Inflammatory macrophage treated with lipopolysaccharide for 4 hours (primary cell): ENCODE results near the gene KRTAP1-4.
"Not testable (repeated sequence)": the region's sequence is repeated elsewhere in the genome, so short reads cannot be mapped to it uniquely, and the experiment has no call there.

Experiments used
- DNase-seq: peaks from one replicate; pipeline ENCODE4 v3.0.0-alpha.2; 2020

KRTAP1-4 gene

DNA sequence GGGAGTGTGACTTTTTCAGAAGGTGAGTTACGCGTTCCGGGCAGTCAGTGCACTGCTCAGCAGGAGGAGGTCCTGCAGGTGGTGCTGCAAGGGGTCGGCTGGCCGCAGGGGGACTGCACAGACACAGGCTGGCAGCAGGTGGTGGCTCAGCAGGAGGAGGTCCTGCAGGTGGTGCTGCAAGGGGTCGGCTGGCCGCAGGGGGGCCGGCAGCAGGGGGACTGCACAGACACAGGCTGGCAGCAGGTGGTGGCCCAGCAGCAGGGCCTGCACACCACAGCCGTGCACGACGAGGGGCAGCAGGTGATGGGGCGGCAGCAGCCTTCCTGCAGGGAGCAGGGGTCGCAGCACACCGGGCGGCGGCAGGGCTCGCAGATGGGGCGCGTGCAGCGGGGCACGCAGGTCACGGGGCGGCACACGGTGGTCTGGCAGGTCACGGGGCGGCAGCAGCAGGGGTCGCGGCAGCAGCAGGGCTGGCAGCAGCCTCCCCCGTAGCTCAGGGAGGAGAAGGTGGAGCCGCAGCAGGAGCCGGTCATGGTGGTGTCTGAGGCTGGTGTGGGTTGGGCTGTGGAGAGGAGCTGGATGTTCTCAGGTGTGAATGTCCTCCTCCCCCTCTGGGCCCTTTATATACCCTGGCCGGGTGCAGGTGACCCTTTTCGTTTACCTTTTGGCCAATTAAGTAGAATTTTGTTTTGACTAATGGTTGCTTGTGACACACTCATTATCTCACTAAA is 16.9 kb upstream of the KRTAP1-4 start, which contains the start of gene KRTAP2-1:
Gene KRTAP2-1, minus strand, starts transcription at position 582 of the 731 bp plus-strand sequence. Its CDS starts 49 bp downstream, at position 533.
- DNase-seq = not testable (repeated sequence)

DNA sequence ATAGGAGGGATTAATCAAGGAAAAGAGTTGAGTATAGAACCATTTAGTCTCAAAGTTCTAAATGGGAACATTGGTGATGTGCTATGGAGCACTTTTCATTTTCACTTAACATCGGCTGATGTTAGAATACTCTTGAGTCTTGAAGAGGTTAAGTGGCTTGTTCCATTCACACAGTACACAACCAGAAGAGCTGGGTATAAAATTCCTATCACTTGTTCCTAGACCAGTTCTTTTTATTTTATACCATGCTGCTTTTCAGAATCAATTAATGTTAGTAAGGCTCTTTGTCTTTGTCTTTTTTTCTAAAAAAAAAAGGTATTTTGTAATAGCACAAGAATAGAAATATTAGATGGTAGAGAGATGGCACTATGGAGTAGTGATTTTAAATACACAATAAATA is 13.0 kb upstream of the KRTAP1-4 start:
- DNase-seq = no peak

DNA sequence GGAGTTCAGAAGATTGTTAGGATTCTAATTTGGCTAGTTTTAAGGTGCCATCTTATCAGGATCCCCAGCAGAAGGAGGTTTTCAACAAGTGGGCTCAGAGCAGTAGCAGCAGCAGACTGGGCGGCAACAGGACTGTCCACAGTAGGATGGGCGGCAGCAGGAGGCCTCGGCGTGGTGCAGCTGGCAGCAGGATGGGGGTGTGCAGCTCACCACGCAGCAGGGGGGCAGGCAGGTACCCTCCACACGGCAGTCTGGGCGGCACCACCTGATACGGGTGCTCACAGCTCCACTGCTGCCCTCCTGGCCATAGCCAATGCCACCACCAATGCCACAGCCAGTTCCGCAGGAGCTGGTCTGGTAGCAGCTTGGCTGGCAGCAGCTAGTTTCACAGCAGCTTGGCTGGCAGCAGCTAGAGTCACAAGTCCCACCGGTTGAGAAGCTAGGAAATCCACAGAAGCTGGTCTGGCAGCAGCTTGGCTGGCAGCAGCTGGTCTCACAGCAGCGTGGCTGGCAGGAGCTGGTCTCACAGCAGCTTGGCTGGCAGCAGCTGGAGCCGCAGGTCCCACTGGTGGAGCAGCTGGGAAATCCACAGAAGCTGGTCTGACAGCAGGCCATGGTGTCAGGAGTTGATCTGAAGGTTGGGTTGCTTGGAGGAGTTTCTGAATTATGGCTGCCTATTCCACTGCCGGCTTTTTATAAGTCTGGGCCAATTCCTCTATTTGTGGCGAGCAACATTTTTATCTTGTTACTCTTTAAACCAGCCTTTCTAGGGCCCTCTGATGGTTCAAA is 11.0 kb upstream of the KRTAP1-4 start, which contains the start of gene KRTAP1-1:
Gene KRTAP1-1, minus strand, starts transcription at position 668 of the 789 bp plus-strand sequence. Its CDS starts 53 bp downstream, at position 615.
- not testable (repeated sequence) for DNase-seq

DNA sequence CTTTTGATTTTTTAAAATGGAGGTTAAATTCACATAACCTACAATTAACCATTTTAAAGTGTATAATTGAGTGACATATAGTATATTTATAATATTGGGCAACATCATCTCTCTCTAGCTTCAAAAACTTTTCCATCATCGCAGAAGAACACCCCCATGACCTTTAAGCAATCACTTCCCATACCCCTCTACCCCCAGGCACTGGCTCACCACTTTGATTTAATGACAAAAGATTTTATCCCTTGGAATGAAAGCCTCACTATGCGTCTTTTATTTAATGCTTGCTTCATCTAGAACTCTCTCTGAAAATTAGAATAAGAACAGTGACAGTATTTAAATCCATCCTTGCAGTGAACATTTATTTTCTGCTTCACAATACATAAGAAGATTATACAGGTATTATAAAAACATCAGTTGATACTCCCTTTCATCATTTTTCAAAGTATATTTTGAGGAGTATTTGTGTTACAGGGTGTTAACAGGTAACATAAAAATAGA is 7.9 kb upstream of the KRTAP1-4 start:
- DNase-seq = no peak

DNA sequence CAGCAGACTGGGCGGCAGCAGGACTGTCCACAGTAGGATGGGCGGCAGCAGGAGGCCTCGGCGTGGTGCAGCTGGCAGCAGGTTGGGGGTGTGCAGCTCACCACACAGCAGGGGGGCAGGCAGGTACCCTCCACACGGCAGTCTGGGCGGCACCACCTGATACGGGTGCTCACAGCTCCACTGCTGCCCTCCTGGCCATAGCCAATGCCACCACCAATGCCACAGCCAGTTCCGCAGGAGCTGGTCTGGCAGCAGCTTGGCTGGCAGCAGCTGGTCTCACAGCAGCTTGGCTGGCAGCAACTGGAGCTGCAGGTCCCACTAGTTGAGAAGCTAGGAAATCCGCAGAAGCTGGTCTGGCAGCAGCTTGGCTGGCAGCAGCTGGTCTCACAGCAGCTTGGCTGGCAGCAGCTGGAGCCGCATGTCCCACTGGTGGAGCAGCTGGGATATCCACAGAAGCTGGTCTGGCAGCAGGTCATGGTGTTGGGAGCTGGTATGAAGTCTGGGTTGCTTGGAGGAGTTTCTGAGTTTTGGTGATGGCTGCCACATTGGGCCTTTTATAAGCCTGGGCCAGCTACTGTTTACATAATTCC is 4.4 kb upstream of the KRTAP1-4 start, which contains the start of gene KRTAP1-3:
Gene KRTAP1-3, minus strand, starts transcription at position 529 of the 590 bp plus-strand sequence. Its CDS starts 53 bp downstream, at position 476.
- DNase-seq = not testable (repeated sequence)

DNA sequence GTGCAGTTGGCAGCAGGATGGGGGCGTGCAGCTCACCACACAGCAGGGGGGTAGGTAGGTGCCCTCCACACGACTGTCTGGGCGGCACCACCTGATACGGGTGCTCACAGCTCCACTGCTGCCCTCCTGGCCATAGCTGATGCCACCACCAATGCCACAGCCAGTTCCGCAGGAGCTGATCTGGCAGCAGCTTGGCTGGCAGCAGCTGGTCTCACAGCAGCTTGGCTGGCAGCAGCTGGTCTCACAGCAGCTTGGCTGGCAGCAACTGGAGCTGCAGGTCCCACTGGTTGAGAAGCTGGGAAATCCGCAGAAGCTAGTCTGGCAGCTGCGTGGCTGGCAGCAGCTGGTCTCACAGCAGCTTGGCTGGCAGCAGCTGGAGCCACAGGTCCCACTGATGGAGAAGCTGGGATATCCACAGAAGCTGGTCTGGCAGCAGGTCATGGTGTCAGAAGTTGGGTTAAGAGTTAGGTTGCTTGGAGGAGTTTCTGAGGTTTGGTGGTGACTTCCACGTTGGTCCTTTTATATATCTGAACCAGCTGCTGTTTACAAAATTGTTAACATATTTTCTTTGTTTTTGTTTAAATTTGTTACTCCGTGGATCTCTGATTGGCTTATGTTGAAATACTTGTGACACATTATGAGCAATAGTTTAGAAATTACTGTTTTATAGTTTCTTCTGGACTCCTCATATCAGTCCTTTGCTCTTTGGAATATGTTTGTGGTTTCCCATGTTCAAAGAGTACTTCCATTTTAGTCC is 3.1 kb downstream of the KRTAP1-4 start, which contains the start of gene KRTAP1-5:
Gene KRTAP1-5, minus strand, starts transcription at position 494 of the 757 bp plus-strand sequence. Its CDS starts 53 bp downstream, at position 441.
- no peak for DNase-seq

DNA sequence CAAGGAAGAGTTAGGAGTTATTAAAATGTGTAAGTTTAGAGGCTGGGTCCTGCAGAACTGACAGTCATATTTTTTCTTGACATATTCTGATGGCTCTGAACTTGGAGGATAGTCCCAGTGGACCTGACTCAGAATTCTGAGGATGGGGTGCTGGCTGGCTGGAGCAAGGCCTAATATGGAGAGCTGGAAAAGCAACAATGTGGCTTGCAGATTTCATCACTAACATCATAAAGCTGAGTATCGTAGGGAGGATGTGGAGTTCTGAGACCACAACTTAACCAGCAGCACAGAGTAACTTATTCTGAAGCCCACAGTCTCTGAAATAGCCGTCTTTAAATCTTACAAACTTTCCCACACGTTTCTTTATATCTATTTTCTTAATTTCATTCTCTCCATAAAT is 5.3 kb downstream of the KRTAP1-4 start:
- no peak for DNase-seq

DNA sequence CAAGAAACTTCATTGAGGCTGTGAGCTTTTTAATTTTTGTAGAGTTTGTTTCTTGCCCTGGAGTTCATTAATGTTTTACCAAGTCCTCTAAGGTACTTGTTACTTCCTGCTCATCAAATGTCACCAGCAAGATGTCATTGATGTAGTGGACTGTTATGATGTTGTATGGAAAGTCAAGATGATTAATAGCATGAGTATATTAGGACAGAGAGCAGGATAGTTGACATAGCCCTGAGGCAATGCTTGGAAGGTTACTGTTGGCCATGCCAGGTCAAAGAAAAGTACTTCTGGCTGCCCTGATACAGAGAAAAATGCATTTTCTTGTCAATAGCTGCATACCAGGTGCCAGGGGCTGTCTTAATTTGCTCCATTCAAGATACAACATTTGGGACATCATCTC is 9.7 kb downstream of the KRTAP1-4 start:
- no peak for DNase-seq

DNA sequence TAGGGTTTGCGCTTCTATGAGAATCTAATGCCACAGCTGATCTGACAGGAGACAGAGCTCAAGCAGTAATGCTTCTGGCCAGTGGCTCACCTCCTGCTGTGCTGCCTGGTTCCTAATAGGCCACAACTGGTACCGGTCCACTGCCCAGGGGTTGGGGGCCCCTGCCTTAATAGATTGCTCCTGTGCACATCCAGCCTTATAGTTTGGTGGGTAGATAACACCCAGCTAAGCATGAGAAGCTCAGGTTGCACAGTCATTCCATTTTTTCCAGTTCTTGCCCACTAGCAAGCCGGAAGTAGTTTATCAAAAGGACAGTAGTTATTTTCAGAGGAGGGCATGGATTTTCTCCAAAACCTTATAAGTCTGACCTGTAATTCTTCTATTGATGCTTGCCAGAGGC is 10.6 kb downstream of the KRTAP1-4 start:
- no peak for DNase-seq

DNA sequence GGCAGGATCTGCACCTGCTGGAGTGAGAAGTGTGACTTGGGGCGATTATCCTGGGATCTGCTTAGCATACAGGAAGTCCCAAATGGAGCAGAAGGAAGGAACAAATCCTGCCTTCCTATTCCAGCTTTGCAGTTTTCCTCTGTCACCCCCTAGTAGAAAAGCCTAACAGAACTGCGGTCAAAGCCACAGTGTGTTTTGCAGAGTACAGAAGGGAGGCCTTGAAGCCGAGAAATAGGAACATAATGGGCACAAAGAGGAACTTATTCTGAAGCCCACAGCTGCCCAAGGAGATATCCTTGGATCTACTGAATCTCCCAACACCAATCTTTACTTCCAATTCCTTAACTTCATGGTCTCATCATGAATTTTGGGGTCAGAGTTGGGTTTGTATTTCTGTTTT is 11.5 kb downstream of the KRTAP1-4 start:
- no peak for DNase-seq

DNA sequence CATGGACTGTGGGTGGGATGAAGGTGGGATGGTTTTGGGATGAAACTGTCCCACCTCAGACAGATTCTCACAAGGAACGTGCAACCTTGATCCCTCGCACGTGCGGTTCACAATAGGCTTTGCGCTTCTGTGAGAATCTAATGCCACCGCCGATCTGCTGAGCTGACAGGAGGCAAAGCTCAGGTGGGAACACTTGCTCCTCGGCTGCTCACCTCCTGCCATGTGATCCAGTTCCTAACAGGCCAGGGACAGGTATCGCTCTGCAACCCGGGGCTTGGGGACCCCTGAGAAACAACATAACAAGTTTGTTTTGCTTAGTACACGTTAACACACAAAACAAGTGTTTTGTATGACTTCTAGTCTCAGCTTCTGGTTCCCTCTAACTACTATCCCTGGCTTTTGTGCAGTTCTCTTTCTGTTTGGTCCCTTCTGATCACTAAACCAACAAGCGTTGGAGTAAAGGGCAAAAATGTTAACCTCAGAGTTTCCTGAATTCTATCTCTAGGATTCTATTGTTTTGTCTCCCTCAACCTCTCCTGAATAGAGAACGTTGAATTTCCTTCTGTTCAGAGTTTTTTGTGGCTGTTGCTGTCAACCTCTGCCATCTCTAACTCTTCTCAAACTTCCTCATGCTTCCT is 13.3 kb downstream of the KRTAP1-4 start:
- DNase-seq = no peak

DNA sequence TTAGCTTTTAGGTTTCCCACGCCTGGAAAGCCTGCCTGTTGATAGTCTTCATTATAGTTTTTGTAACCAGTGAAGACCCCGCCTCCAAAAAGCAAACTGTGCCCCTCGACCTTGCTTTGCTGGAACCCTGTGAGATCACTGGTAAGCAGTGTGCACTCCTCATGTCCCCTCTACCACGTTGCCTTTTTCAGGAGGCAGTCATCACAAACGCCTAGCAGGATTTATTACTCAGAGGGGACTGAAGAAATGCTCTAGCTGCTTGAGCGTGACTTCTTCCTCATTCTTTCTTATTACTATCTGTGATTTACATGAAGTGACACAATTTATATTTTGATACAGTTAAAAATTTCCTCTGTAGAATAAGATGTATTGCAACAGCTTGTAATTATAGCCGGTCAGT is 14.5 kb downstream of the KRTAP1-4 start:
- no peak for DNase-seq

DNA sequence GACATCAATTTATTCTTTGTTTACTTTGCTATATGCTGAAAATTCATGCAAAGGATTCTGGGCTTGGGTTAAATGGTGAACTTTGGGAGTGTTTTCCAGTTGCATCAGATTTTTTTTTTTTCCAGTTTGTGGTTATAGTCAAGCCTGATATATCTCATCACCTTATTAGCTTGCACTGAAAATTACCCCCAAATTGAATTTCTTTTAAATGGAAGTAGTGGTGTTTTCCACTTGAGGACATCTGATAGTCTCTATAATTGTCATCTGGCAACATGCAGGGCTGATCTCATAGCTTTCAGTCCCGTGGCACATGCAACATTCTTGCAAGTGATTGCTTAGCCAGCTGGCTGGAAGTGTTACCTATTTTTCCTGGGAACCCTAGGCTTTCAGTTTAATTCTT is 16.4 kb downstream of the KRTAP1-4 start:
- no peak for DNase-seq

DNA sequence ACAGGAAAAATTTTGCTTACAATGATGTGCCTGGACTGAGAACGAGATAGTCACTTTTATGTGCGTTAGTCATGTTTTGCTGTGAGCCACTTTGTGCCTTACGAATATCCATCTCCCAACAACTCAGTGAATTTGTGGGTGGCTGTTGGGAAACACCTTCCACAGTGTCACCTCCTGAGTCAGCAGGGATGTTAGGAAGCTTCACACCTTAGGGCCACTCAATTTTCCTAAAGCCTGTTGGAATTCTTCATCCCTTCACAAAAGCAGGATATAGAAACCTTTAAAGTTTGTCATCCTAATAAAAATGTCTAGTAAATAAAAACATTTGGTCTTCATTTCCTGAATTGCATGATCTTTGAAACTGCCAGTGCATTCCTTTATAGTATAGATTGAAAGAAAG is 16.8 kb downstream of the KRTAP1-4 start:
- DNase-seq = no peak

DNA sequence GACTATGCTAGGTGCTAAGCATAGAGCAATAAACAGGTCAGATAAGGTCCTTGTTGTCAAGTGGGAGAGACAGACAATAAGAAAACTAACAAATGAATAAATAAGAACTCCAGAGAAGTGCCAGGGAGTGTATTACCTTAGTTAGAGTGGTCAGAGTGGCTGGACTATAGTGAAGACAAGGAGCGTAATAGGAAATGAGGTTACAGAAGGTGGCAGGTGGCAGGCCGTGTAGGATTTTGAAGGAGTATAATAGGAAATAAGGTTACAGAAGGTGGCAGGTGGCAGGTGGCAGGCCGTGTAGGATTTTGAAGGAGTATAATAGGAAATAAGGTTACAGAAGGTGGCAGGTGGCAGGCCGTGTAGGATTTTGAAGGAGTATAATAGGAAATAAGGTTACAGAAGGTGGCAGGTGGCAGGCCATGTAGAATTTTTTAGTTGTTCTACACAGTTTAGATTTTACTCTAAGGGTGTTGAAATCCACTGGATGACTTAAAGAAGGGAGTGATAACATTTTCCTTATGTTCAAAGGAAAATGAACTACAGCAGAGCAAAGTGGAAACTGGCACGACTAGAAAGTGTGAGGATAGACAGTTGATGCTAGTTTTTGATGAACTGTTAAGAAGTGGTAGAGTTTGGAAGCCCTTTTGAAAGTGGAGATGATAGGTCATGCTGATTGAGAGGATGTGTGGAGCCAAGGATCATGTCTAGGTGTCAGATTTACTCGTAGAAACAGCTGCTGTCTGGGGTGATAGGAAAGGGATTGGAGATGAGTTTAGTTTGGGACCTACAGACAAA is 17.5 kb downstream of the KRTAP1-4 start:
- DNase-seq = no peak

DNA sequence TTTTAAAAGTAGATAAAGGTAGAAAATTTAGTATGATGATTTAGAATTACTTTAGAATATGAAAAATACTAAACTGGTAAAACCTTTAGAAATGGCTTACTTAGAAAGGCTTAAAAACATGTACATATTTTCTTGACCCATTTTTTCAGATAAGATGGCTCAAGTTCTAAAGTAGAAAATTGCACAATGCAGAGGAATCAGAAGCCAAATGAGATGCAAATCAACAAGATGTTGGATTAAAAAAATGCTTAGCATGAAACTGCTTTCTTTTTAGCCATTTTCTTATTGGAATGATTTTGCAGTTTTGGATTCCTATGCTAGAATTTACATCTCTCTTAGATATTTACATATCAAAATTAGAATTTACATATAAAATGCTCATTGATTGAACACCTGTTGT is 19.6 kb downstream of the KRTAP1-4 start:
- DNase-seq = no peak

DNA sequence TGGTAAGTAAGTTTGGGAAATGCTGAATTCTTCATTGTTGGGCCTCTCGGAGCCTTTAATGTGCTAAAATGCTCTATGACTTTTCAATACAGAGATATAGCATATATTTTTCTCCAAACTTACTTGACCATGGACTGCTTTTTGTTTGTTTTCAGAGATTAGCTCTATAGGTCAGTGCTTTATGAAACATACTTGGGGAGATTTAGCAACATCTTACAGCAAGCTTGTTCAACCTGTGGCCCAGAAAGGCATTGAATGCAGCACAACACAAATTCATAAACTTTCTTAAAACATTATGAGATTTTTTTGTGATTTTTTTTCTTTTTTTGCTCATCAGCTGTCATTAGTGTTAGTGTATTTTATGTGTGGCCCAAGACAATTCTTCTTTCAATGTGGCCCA is 20.1 kb downstream of the KRTAP1-4 start:
- DNase-seq = no peak

DNA sequence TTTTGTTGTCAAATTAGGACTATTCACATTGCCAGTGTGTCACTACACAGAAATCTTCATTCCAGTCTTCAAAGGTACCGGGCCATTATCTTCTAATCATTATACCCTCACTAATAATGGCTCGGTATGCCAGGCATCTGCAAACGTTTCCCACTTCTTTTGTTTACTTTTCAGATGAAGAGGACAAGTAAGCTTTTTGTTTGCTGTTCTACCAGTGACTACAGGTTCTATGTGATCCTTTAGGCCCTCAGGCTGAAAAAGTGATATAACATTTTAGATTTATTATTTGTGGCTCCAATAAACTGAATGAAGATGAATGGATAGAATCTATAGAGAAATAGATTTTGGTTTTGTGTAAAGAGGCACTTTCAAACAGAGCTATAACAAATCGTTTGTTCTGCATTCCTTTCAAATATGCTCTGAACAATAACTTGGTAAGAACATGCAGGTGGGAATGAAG is 20.7 kb downstream of the KRTAP1-4 start:
- DNase-seq = no peak

DNA sequence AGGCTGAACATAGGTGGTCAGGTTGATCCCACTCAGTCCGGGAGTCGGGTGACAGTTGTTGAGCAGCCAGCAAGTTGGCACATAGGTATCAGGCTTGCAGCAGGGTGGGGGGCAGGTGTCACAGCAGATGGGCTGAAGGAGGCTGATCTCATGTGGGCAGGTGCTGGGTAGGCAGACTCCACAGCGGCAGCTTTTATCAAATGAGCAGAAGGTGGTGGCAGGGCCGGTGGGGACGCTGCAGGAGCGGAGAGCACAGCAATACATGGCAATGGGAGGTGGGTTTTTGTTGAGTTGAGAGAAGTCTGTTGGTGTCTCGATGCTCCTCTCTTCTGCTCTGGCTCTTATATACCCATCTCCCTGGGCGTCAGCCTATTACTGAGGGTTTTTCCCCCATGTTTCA is 21.2 kb downstream of the KRTAP1-4 start, which contains the start of gene KRTAP3-1:
Gene KRTAP3-1, minus strand, starts transcription at position 318 of the 400 bp plus-strand sequence. Its CDS starts 54 bp downstream, at position 264.
- DNase-seq = no peak

DNA sequence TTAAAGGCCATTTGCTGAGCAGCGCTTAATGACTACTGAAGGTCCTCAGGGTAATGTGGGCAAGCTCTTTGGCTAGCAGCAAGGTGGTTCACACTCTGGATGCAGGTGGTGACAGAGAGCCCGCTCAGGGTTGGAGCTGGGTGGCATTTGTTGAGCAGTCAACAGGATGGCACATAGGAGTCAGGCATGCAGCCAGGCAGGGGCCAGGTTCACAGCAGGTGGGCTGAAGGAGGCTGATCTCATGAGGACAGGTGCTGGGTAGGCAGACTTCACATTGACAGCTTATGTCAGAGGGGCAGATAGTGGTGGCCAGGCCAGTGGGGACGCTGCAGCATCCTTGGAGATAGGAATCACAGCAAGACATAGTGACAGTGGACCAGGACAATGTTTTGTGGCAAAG is 25.6 kb downstream of the KRTAP1-4 start:
- no peak for DNase-seq

DNA sequence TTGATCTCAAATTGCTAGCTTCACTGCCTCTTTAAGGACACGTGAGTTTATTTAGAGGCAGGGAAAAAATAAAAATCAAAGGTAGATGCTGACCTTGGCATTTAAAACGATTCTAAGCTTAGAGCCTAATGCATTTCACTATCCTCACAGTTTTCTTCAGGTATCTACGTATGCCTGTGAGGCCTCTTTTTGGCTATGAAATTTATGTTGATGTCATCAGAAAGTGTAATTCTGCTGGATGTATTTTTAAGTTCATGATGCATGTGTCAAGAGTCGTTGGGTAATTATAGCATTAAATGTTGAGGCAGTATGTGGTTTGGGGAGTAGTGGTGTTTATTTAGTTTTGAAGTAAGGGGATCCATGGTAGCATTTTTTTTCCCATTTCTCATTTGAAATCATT is 26.1 kb downstream of the KRTAP1-4 start:
- no peak for DNase-seq
